Activated T-cell treated with anti-CD3 and anti-CD28 coated beads, Interleukin-2, amount 50 U/mL, for 24 hours (primary cell): Measurements from ENCODE around the gene PRKCSH.
"Not testable (repeated sequence)": the region's sequence is repeated elsewhere in the genome, so short reads cannot be mapped to it uniquely, and the experiment has no call there.

ENCODE experiments used
- DNase-seq: peaks from one replicate; pipeline ENCODE4 v3.0.0-alpha.2; 2020
- H3K27ac Mint-ChIP-seq: 2 replicates; pipeline ENCODE4 v1.8.0; 2020; ENCODE audit warnings: mild to moderate bottlenecking, mixed read lengths
- H3K27me3 Mint-ChIP-seq: 2 replicates; pipeline ENCODE4 v1.8.0; 2020; ENCODE audit warnings: mixed read lengths
- H3K36me3 Mint-ChIP-seq: 2 replicates; pipeline ENCODE4 v1.8.0; 2020; ENCODE audit warnings: low read depth, mixed read lengths
- H3K4me1 Mint-ChIP-seq: 2 replicates; pipeline ENCODE4 v1.8.0; 2020; ENCODE audit warnings: low read depth, mixed read lengths
- H3K4me3 Mint-ChIP-seq: 2 replicates; pipeline ENCODE4 v1.8.0; 2020; ENCODE audit warnings: mild to moderate bottlenecking, moderate library complexity, mixed read lengths
- H3K9me3 Mint-ChIP-seq: 2 replicates; pipeline ENCODE4 v1.8.0; 2020; ENCODE audit warnings: mixed read lengths

The PRKCSH gene

GRCh38 chr19:11468266-11468845 lies 32.9 kb downstream of the PRKCSH start:
- not testable (repeated sequence) for H3K9me3 Mint-ChIP-seq, H3K27ac Mint-ChIP-seq, DNase-seq, H3K4me3 Mint-ChIP-seq, H3K36me3 Mint-ChIP-seq, H3K4me1 Mint-ChIP-seq, H3K27me3 Mint-ChIP-seq

- no peak overlapping the region for H3K4me3 Mint-ChIP-seq
- H3K9me3 Mint-ChIP-seq, result no peaks in the 10 kb centered on the region
- no peak overlapping the region for H3K27ac Mint-ChIP-seq
- no peaks in the 10 kb centered on the region for H3K36me3 Mint-ChIP-seq
- peaks cover 16% of the 10 kb centered on the region for H3K27me3 Mint-ChIP-seq
- DNase-seq, result no peak
- H3K4me1 Mint-ChIP-seq, result no peaks in the 10 kb centered on the region
These were observed 38.3 kb downstream of the PRKCSH start for GRCh38 chr19:11473725-11474124.

GRCh38 chr19:11475343-11475742 lies 39.9 kb downstream of the PRKCSH start:
- H3K4me1 Mint-ChIP-seq, DNase-seq, H3K4me3 Mint-ChIP-seq, H3K36me3 Mint-ChIP-seq, H3K9me3 Mint-ChIP-seq, H3K27ac Mint-ChIP-seq: not testable (repeated sequence)
- peaks cover 22% of the 10 kb centered on the region for H3K27me3 Mint-ChIP-seq

- Mint-ChIP-seq H3K36me3 (no peaks in the 10 kb centered on the region), H3K9me3 (no peaks in the 10 kb centered on the region), H3K4me3 (no peak overlapping the region), H3K4me1 (peaks cover 4% of the 10 kb centered on the region), H3K27ac (no peak overlapping the region), H3K27me3 (peaks cover 22% of the 10 kb centered on the region)
- no peak for DNase-seq
These were observed 40.4 kb downstream of the PRKCSH start for GRCh38 chr19:11475861-11476260.

GRCh38 chr19:11478167-11479089 lies 43.0 kb downstream of the PRKCSH start:
- H3K36me3 Mint-ChIP-seq, result peaks cover 2% of the 10 kb centered on the region
- H3K27ac Mint-ChIP-seq, result no peak overlapping the region
- H3K4me3 Mint-ChIP-seq, result no peak overlapping the region
- H3K27me3 Mint-ChIP-seq, result peaks cover 42% of the 10 kb centered on the region
- H3K4me1 Mint-ChIP-seq, result peaks cover 22% of the 10 kb centered on the region
- DNase-seq, result no peak
- H3K9me3 Mint-ChIP-seq, result no peaks in the 10 kb centered on the region

GRCh38 chr19:11479090-11479897 lies 43.9 kb downstream of the PRKCSH start:
- no peak overlapping the region for H3K4me3 Mint-ChIP-seq
- DNase-seq, result peak; percentile 54
- H3K27ac Mint-ChIP-seq, result no peak overlapping the region
- H3K4me1 Mint-ChIP-seq, result peaks cover 22% of the 10 kb centered on the region
- peaks cover 45% of the 10 kb centered on the region for H3K27me3 Mint-ChIP-seq
- peaks cover 6% of the 10 kb centered on the region for H3K36me3 Mint-ChIP-seq
- no peaks in the 10 kb centered on the region for H3K9me3 Mint-ChIP-seq

GRCh38 chr19:11479898-11480714 lies 44.7 kb downstream of the PRKCSH start:
- H3K36me3 Mint-ChIP-seq, result peaks cover 8% of the 10 kb centered on the region
- H3K4me1 Mint-ChIP-seq, result peaks cover 22% of the 10 kb centered on the region
- H3K4me3 Mint-ChIP-seq, result no peak overlapping the region
- no peaks in the 10 kb centered on the region for H3K9me3 Mint-ChIP-seq
- DNase-seq, result no peak
- peaks cover 45% of the 10 kb centered on the region for H3K27me3 Mint-ChIP-seq
- no peak overlapping the region for H3K27ac Mint-ChIP-seq

- no peaks in the 10 kb centered on the region for H3K9me3 Mint-ChIP-seq
- DNase-seq, result peak; percentile 40
- H3K36me3 Mint-ChIP-seq, result peaks cover 11% of the 10 kb centered on the region
- H3K27ac Mint-ChIP-seq, result no peak within 1 kb of the TSS
- H3K27me3 Mint-ChIP-seq, result peaks cover 45% of the 10 kb centered on the region
- H3K4me1 Mint-ChIP-seq, result peaks cover 22% of the 10 kb centered on the region
- H3K4me3 Mint-ChIP-seq, result peak within 1 kb of the TSS; percentile 70
These were observed 45.5 kb downstream of the PRKCSH start, which contains the start of gene ELAVL3 for GRCh38 chr19:11480715-11481533. ELAVL3 (minus strand) TSS chr19:11481046; CDS start chr19:11480608, 438 bp downstream.

GRCh38 chr19:11481534-11482383 lies 46.3 kb downstream of the PRKCSH start:
- Mint-ChIP-seq H3K27ac (peak overlapping the region; percentile 84), H3K27me3 (peaks cover 45% of the 10 kb centered on the region), H3K9me3 (no peaks in the 10 kb centered on the region), H3K4me3 (peak overlapping the region; percentile 70), H3K36me3 (peaks cover 11% of the 10 kb centered on the region), H3K4me1 (peaks cover 22% of the 10 kb centered on the region)
- peak; percentile 86 for DNase-seq

- H3K27ac Mint-ChIP-seq, result peak overlapping the region; percentile 84
- H3K4me1 Mint-ChIP-seq, result peaks cover 22% of the 10 kb centered on the region
- H3K4me3 Mint-ChIP-seq, result peak overlapping the region; percentile 70
- peaks cover 41% of the 10 kb centered on the region for H3K27me3 Mint-ChIP-seq
- peak; percentile 91 for DNase-seq
- H3K36me3 Mint-ChIP-seq, result peaks cover 15% of the 10 kb centered on the region
- H3K9me3 Mint-ChIP-seq, result no peaks in the 10 kb centered on the region
These were observed 47.1 kb downstream of the PRKCSH start for GRCh38 chr19:11482384-11483050.

GRCh38 chr19:11483366-11484111 lies 48.1 kb downstream of the PRKCSH start:
- peaks cover 31% of the 10 kb centered on the region for H3K27me3 Mint-ChIP-seq
- no peak overlapping the region for H3K4me3 Mint-ChIP-seq
- peaks cover 15% of the 10 kb centered on the region for H3K36me3 Mint-ChIP-seq
- no peak for DNase-seq
- H3K9me3 Mint-ChIP-seq, result no peaks in the 10 kb centered on the region
- H3K4me1 Mint-ChIP-seq, result peaks cover 22% of the 10 kb centered on the region
- H3K27ac Mint-ChIP-seq, result no peak overlapping the region
